Sigmoid colon (tissue), 7 donors: Measurements from ENCODE around the gene FBP1. TPM values are rescaled to one million over a fixed set of nuclear protein-coding genes. Genes with fewer than 3 reads are reported as not detected.

Source experiments
- DNase-seq: peaks from one replicate; pipeline ENCODE4 v3.0.0-alpha.2; 2019
- H3K27ac ChIP-seq, 4 donors: fragments of 200-600 bp; sonication (generic); one replicate each; pipeline ENCODE4 v1.5.1; 2016 to 2019; ENCODE audit warnings: mild to moderate bottlenecking in 1 of 4
- H3K27me3 ChIP-seq, 3 donors: fragments of 200-600 bp; sonication (generic); one replicate each; pipeline ENCODE4 v1.5.1; 2019; ENCODE audit warnings: mild to moderate bottlenecking in 1 of 3
- H3K36me3 ChIP-seq, 4 donors: fragments of 200-600 bp; sonication (generic); one replicate each; pipeline ENCODE4 v1.5.1; 2016 to 2019
- H3K4me1 ChIP-seq, 4 donors: fragments of 200-600 bp; sonication (generic); one replicate each; pipeline ENCODE4 v1.5.1; 2017 to 2019
- H3K4me3 ChIP-seq, 4 donors: fragments of 200-600 bp; sonication (generic); one replicate each; pipeline ENCODE4 v1.5.1; 2017 to 2019; ENCODE audit warnings: mild to moderate bottlenecking in 2 of 4, moderate library complexity in 1 of 4
- H3K9me3 ChIP-seq, 4 donors: fragments of 200-600 bp in 3 of 4; sonication (generic) in 3 of 4; one replicate each; pipeline versions ENCODE4 v1.5.1 to v1.6.1; 2013 to 2019
- EP300 ChIP-seq, 4 donors: sonication (generic); formaldehyde crosslinking; IDR thresholded peaks; one replicate each; pipeline ENCODE4 v1.6.1; 2017; ENCODE audit warnings: antibody characterized with exemption in 4 of 4
- POLR2A ChIP-seq, 2 donors: fragments of 450-650 bp; IDR thresholded peaks; one replicate each; pipeline ENCODE4 v1.6.1; 2016; ENCODE audit warnings: antibody characterized with exemption in 2 of 2, mild to moderate bottlenecking in 2 of 2, moderate library complexity in 2 of 2
- POLR2AphosphoS5 ChIP-seq, 4 donors: sonication (generic); formaldehyde crosslinking; IDR thresholded peaks; one replicate each; pipeline ENCODE4 v1.6.1; 2017; ENCODE audit warnings: antibody characterized with exemption in 4 of 4
- WGBS, 2 donors: extraction: QIAGEN DNeasy Blood & Tissue Kit; methylation state at CpG; one replicate each; pipeline ENCODE4 v1.1.7; 2013; 5-methylcytosine and 5-hydroxymethylcytosine counted together
- intact Hi-C: fragments of 100-400 bp; cut with DNase I; formaldehyde crosslinking; loops from one replicate; pipeline ENCODE4 v1.15.1; 2023
- polyA plus RNA-seq, 3 donors: library from polyadenylated mRNA; stranded (reverse); fragments of 200-250 nt; gene quantifications; one replicate each; pipeline ENCODE4 v1.2.3, GENCODE V29; 2013
- total RNA-seq, 4 donors: library from RNA; depleted of rRNA; stranded (reverse); fragments of >200 nt; gene quantifications; one replicate each; pipeline ENCODE4 v1.1.0, GENCODE V29; 2016
- TF ChIP-seq, protein P1 (sequence below), 4 experiments: fragments of 450-650 bp in 3 of 4; fragments of 200-600 bp in 1 of 4; IDR thresholded peaks; one replicate each; pipeline ENCODE4 v1.5.1; 2016 to 2019; ENCODE audit warnings: antibody characterized with exemption in 4 of 4, mild to moderate bottlenecking in 3 of 4, moderate library complexity in 2 of 4
- donor health status: healthy with polysubstance abuse.
- donor health status: Bipolar disorder and iron deficiency.
- donor health status: healthy.

Gene FBP1
- total and polyA plus RNA-seq, 7 donors, result 2.2 to 48.8 (median 8.2) TPM

DNA sequence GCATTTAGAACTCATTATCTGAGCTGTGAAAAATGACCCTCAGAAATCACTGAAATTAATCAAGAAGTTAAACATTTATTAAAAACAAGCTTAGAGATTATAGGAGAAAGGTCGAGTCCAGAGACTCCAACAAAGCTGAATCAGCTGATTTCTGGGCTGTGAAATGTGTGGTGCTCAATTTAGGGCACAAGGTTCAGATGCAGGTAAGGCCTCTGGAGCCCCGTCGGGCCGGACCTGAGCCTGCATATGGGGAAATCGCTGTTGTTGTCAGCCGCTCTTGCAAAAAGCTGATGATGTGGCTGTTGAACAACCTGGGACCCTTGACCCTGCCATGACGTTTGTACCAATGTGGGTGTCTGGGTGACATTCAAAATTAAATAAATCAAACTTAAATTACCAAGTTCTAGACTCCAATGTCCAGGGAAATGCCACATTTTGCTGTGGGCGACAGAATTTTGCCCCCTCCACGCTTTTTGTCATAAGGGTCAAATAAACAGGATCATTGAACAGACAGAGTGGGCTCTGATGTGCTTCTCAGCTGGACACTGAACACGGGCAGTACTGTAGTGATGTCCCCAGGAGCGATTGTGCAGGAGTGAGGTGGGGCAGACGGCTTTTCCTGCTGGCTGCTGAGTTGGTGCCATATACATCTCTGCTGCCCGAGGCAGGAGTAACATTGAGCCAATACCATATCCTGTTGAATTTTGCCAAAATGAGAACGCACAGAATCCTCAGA is 27.2 kb upstream of the FBP1 start:
- no peak for DNase-seq
- intact Hi-C loops, result no loop called here
- no peaks in the 10 kb centered on the region for H3K9me3 ChIP-seq
- no peak overlapping the region for H3K4me3 ChIP-seq
- no peak overlapping the region for H3K27ac ChIP-seq
- H3K4me1 ChIP-seq, result peaks cover 0 to 5% (median 0%) of the 10 kb centered on the region in 4 donors
- H3K27me3 ChIP-seq, result no peaks in the 10 kb centered on the region
- WGBS, 2 donors, result 81 to 87% methylated on average over 14 of the region's 14 CpGs
- TF ChIP-seq EP300 (IDR thresholded peaks at IDR 0.05) (no peak), POLR2AphosphoS5 (IDR thresholded peaks at IDR 0.05) (no peak), POLR2A (IDR thresholded peaks at IDR 0.05) (no peak)
- TF ChIP-seq, protein P1, sequence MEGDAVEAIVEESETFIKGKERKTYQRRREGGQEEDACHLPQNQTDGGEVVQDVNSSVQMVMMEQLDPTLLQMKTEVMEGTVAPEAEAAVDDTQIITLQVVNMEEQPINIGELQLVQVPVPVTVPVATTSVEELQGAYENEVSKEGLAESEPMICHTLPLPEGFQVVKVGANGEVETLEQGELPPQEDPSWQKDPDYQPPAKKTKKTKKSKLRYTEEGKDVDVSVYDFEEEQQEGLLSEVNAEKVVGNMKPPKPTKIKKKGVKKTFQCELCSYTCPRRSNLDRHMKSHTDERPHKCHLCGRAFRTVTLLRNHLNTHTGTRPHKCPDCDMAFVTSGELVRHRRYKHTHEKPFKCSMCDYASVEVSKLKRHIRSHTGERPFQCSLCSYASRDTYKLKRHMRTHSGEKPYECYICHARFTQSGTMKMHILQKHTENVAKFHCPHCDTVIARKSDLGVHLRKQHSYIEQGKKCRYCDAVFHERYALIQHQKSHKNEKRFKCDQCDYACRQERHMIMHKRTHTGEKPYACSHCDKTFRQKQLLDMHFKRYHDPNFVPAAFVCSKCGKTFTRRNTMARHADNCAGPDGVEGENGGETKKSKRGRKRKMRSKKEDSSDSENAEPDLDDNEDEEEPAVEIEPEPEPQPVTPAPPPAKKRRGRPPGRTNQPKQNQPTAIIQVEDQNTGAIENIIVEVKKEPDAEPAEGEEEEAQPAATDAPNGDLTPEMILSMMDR (IDR thresholded peaks at IDR 0.05), result no peak
- H3K36me3 ChIP-seq, result no peaks in the 10 kb centered on the region

DNA sequence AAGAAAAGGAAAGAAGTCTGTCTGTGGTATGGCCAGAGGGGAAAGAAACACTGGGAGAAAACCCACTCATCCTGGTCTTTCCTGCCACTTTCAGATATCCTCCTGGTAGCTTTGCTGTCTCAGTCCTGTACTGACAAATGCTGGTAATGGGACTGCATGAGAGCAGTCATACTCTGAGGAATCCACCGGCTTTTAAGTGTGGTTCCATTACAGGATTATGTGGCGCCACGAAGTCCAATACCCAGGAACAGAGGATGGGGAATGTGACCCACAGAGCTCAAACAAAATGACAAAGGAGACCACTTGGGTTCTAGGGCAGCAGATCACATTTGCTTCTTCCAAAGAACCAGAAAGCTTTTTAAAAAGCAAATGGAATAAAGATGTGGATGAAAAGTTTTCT is 26.3 kb upstream of the FBP1 start:
- TF ChIP-seq POLR2A (IDR thresholded peaks at IDR 0.05) (no peak), POLR2AphosphoS5 (IDR thresholded peaks at IDR 0.05) (no peak), EP300 (IDR thresholded peaks at IDR 0.05) (no peak)
- TF ChIP-seq, protein P1 (IDR thresholded peaks at IDR 0.05), result no peak
- intact Hi-C loops, result no loop called here

DNA sequence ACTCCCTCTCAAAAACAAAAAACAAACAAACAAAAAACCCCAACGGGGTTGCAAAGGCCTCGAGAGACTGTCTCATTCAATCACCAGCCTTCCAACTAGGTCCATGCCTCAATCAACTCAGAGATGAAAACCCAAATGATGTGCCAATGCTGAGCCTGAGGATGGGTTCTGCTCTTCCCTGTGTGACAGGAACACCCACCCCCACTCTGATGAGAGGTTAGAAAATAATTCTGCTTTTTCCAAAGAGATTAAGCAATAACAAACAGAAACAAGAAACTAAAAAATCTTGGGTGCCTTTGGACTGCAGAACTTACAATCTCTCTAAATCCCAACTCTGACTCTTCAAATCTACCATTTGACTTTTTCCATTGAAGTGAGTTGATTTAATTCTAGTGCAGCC is 25.5 kb upstream of the FBP1 start:
- no peaks in the 10 kb centered on the region for H3K27me3 ChIP-seq
- TF ChIP-seq, protein P1 (IDR thresholded peaks at IDR 0.05), result no peak
- no peak for TF ChIP-seq POLR2A (IDR thresholded peaks at IDR 0.05)
- no peak for TF ChIP-seq EP300 (IDR thresholded peaks at IDR 0.05)
- no peak for TF ChIP-seq POLR2AphosphoS5 (IDR thresholded peaks at IDR 0.05)
- H3K27ac ChIP-seq, result no peak overlapping the region
- H3K4me3 ChIP-seq, result no peak overlapping the region
- H3K36me3 ChIP-seq, result no peaks in the 10 kb centered on the region
- peaks cover 0 to 5% (median 0%) of the 10 kb centered on the region in 4 donors for H3K4me1 ChIP-seq
- no peaks in the 10 kb centered on the region for H3K9me3 ChIP-seq
- no peak for DNase-seq
- intact Hi-C loops, result no loop called here
- WGBS, 2 donors, result 89% methylated on average over 2 of the region's 2 CpGs

More for the DNA sequence above, 26.3 kb upstream of the FBP1 start:
- Histone ChIP-seq H3K27ac (no peak overlapping the region), H3K4me1 (peaks cover 0 to 5% (median 0%) of the 10 kb centered on the region in 4 donors), H3K36me3 (no peaks in the 10 kb centered on the region), H3K4me3 (no peak overlapping the region), H3K27me3 (no peaks in the 10 kb centered on the region), H3K9me3 (no peaks in the 10 kb centered on the region)
- 93 to 95% methylated on average over 3 of the region's 3 CpGs for WGBS, 2 donors
- no peak for DNase-seq

DNA sequence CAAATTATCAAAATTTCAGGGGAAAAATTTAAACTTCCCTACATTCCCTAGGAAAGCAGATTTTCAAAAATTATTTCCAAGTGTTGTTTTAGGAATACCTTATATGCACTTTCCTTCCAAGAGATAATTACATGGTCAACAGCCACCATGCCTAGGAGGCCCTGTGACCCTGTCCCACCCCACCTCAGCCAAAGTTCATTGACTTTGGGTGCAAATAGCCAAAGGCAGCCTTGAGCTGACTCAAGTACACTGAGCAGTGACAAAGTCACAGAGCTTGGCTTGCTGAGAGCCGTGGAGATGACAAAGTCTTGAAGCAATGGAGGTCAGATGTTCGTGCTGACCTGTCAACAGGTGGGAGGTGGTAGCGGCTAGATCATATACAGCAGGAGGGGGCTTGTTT is 24.3 kb upstream of the FBP1 start:
- TF ChIP-seq EP300 (IDR thresholded peaks at IDR 0.05) (no peak), POLR2A (IDR thresholded peaks at IDR 0.05) (no peak), POLR2AphosphoS5 (IDR thresholded peaks at IDR 0.05) (no peak)
- TF ChIP-seq, protein P1 (IDR thresholded peaks at IDR 0.05), result no peak
- no peak for DNase-seq
- peaks cover 0 to 1% (median 0%) of the 10 kb centered on the region in 4 donors for H3K4me1 ChIP-seq
- H3K36me3 ChIP-seq, result no peaks in the 10 kb centered on the region
- no peak overlapping the region for H3K4me3 ChIP-seq
- intact Hi-C loops, result no loop called here
- H3K9me3 ChIP-seq, result no peaks in the 10 kb centered on the region
- 93 to 94% methylated on average over 3 of the region's 3 CpGs for WGBS, 2 donors
- no peaks in the 10 kb centered on the region for H3K27me3 ChIP-seq
- no peak overlapping the region for H3K27ac ChIP-seq
